LNCaP clone FGC (cell line): ENCODE measurements around the gene LRRIQ1.
A peak's percentile ranks its signal among the peaks of the same experiment; 100 is the strongest.

Experiments used
- DNase-seq: peaks from one replicate; pipeline ENCODE4 v3.0.0-alpha.2; 2011; ENCODE audit warnings: low read depth
- H3K4me3 ChIP-seq: 2 replicates; pipeline ENCODE4 v1.5.1; 2011; ENCODE audit warnings: mild to moderate bottlenecking, low read depth, low read length, control low read depth
- CTCF ChIP-seq: IDR thresholded peaks from 2 replicates; pipeline ENCODE4 v1.5.1; 2012; ENCODE audit warnings: mild to moderate bottlenecking; ENCODE audit not compliant: control insufficient read depth, insufficient read depth; ENCODE audit errors: extremely low read depth

Gene LRRIQ1

GRCh38 chr12:85036234-85036707 lies at the start of gene LRRIQ1, which contains the start of gene TSPAN19:
Gene LRRIQ1, plus strand, starts transcription at chr12:85036351. Its CDS starts 1,826 bp downstream, at chr12:85038177.
Gene TSPAN19, minus strand, starts transcription at chr12:85036277. Its CDS starts 6,331 bp downstream, at chr12:85029946.
- peak within 1 kb of the TSS; percentile 76 for H3K4me3 ChIP-seq
- DNase-seq: peak; percentile 66
- TF ChIP-seq CTCF: no peak

GRCh38 chr12:84986586-84986985 lies 49.6 kb upstream of the LRRIQ1 start:
- no peak for TF ChIP-seq CTCF
- no peak for DNase-seq
- H3K4me3 ChIP-seq: no peak overlapping the region

GRCh38 chr12:84994426-84994825 lies 41.7 kb upstream of the LRRIQ1 start:
- no peak for DNase-seq
- TF ChIP-seq CTCF: no peak

GRCh38 chr12:84995641-84996040 lies 40.5 kb upstream of the LRRIQ1 start:
- no peak for DNase-seq
- no peak overlapping the region for H3K4me3 ChIP-seq
- no peak for TF ChIP-seq CTCF

More at GRCh38 chr12:84994426-84994825, 41.7 kb upstream of the LRRIQ1 start:
- H3K4me3 ChIP-seq: no peak overlapping the region

- no peak for TF ChIP-seq CTCF
- no peak for DNase-seq
Measured at GRCh38 chr12:84996759-84997158, 39.4 kb upstream of the LRRIQ1 start.

GRCh38 chr12:84998341-84998740 lies 37.8 kb upstream of the LRRIQ1 start:
- DNase-seq: no peak
- H3K4me3 ChIP-seq: no peak overlapping the region
- no peak for TF ChIP-seq CTCF

More at GRCh38 chr12:84996759-84997158, 39.4 kb upstream of the LRRIQ1 start:
- H3K4me3 ChIP-seq: no peak overlapping the region

GRCh38 chr12:85000729-85001128 lies 35.4 kb upstream of the LRRIQ1 start:
- no peak for TF ChIP-seq CTCF
- no peak for DNase-seq
- no peak overlapping the region for H3K4me3 ChIP-seq
